HCT116 (cell line): ENCODE measurements around the gene ST7.
"Not testable (repeated sequence)": the region's sequence is repeated elsewhere in the genome, so short reads cannot be mapped to it uniquely, and the experiment has no call there.

Experiments
- CTCF ChIP-seq, 3 experiments: fragments of 200-600 bp in 1 of 3; sonication (generic) in 1 of 3; IDR thresholded peaks in 2 of 3; conservative IDR thresholded peaks in 1 of 3; 2 replicates each; pipeline ENCODE4 v1.5.1; 2012 to 2017; ENCODE audit warnings: low read depth in 2 of 3, low read length in 2 of 3, antibody characterized with exemption in 1 of 3, borderline replicate concordance in 1 of 3, control low read depth in 1 of 3, mild to moderate bottlenecking in 1 of 3, mixed read lengths in 1 of 3, mixed run types in 1 of 3, moderate library complexity in 1 of 3; ENCODE audit not compliant: insufficient read depth in 1 of 3
- EZH2 ChIP-seq: fragments of 200-600 bp; sonication (generic); IDR thresholded peaks from 2 replicates; pipeline ENCODE4 v1.6.1; 2017; ENCODE audit warnings: antibody characterized with exemption, mixed run types
- EZH2phosphoT487 ChIP-seq: fragments of 200-600 bp; IDR thresholded peaks from 2 replicates; pipeline ENCODE4 v1.6.1; 2018; ENCODE audit warnings: antibody characterized with exemption, borderline replicate concordance
- POLR2A ChIP-seq: IDR thresholded peaks from 2 replicates; pipeline ENCODE4 v1.7.0; 2011; ENCODE audit warnings: borderline replicate concordance; ENCODE audit not compliant: insufficient read depth, insufficient read length; ENCODE audit errors: extremely low read depth
- POLR2AphosphoS5 ChIP-seq: IDR thresholded peaks from 2 replicates; pipeline ENCODE4 v1.6.1; 2011; ENCODE audit warnings: mild to moderate bottlenecking, low read depth, low read length, moderate library complexity
- RAD21 ChIP-seq: IDR thresholded peaks from 2 replicates; pipeline ENCODE4 v1.6.1; 2012; ENCODE audit warnings: low read depth, mild to moderate bottlenecking
- ZFX ChIP-seq: fragments of 450-650 bp; IDR thresholded peaks from 2 replicates; pipeline ENCODE4 v1.6.1; 2017
- ZNF274 ChIP-seq: fragments of 200-500 bp; sonication (Bioruptor generic); IDR thresholded peaks from 2 replicates; pipeline ENCODE4 v1.6.1; 2014; ENCODE audit warnings: mild to moderate bottlenecking, low read depth, low read length, inconsistent platforms

GRCh38 chr7:117030346-117030745 lies 77.0 kb downstream of the ST7 start:
- TF ChIP-seq CTCF (IDR thresholded peaks at IDR 0.05 in 2 of 3, conservative IDR thresholded peaks at IDR 0.05 in 1 of 3; ENCODE audit: borderline replicate concordance in 1 of 3, insufficient read depth in 1 of 3, low read depth in 2 of 3, low read length in 2 of 3); ZFX; EZH2; POLR2A; ZNF274; POLR2AphosphoS5; RAD21; EZH2phosphoT487: not testable (repeated sequence)
